A549 (cell line): ENCODE data around the gene RCOR3.

Experiments used
- POLR2A ChIP-seq: IDR thresholded peaks from 2 replicates; pipeline ENCODE4 v1.6.1; 2012; ENCODE audit warnings: mild to moderate bottlenecking, low read length
- SMC3 ChIP-seq: fragments of >200 bp; sonication (Bioruptor Twin); formaldehyde crosslinking; IDR thresholded peaks from 3 replicates; pipeline ENCODE4 v1.6.1; 2018; ENCODE audit warnings: inconsistent platforms

DNA sequence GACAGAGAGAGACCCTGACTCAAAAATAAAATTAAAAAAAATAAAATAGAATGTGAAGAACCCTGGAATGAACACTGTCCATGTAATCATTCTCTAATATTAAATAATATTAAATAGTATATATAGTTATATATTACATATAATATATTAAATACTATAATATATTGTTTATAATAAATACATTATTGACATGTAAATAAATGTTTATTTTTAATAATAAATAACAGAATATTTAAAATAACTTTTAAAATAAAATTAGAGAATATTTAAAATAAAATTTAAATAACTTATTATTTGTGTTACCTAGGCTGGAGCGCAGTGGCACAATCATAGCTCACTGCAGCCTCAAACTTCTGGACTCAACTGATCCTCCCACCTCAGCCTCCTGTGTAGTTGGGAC is 99.5 kb downstream of the RCOR3 start:
- TF ChIP-seq POLR2A: no peak
- TF ChIP-seq SMC3: no peak
